Testis (tissue), 3 donors: ENCODE results near the gene C2CD4C. TPM values are rescaled to one million over a fixed set of nuclear protein-coding genes. Genes with fewer than 3 reads are reported as not detected.
"Not testable (repeated sequence)": the region's sequence is repeated elsewhere in the genome, so short reads cannot be mapped to it uniquely, and the experiment has no call there.

Source experiments
- DNase-seq: peaks from one replicate; pipeline ENCODE4 v3.0.0-alpha.2; 2019
- H3K27ac ChIP-seq, 2 donors: fragments of 200-600 bp; sonication (generic); one replicate each; pipeline ENCODE4 v1.5.1; 2019
- H3K27me3 ChIP-seq: fragments of 200-600 bp; sonication (generic); one replicate; pipeline ENCODE4 v1.5.1; 2019
- H3K36me3 ChIP-seq: fragments of 200-600 bp; sonication (generic); one replicate; pipeline ENCODE4 v1.5.1; 2017; ENCODE audit warnings: low read depth; ENCODE audit errors: missing control alignments
- H3K4me1 ChIP-seq: fragments of 200-600 bp; sonication (generic); one replicate; pipeline ENCODE4 v1.5.1; 2019
- H3K4me3 ChIP-seq, 2 donors: fragments of 200-600 bp; sonication (generic); one replicate each; pipeline ENCODE4 v1.5.1; 2017 to 2019
- H3K9me3 ChIP-seq: fragments of 200-600 bp; sonication (generic); one replicate; pipeline ENCODE4 v1.5.1; 2017
- CTCF ChIP-seq, 3 experiments: fragments of 450-650 bp in 2 of 3; fragments of 200-600 bp in 1 of 3; sonication (generic) in 1 of 3; IDR thresholded peaks; one replicate each; pipeline ENCODE4 v1.5.1; 2016 to 2019; ENCODE audit warnings: antibody characterized with exemption in 3 of 3, mild to moderate bottlenecking in 2 of 3, moderate library complexity in 1 of 3
- POLR2A ChIP-seq: fragments of 450-650 bp; IDR thresholded peaks from one replicate; pipeline ENCODE4 v1.6.1; 2017; ENCODE audit warnings: antibody characterized with exemption, mild to moderate bottlenecking, moderate library complexity
- WGBS, 2 donors: methylation state at CpG; one replicate each; pipeline ENCODE4 v1.1.5; 2018; 5-methylcytosine and 5-hydroxymethylcytosine counted together
- intact Hi-C: fragments of 100-400 bp; cut with DNase I; formaldehyde crosslinking; loops from one replicate; pipeline ENCODE4 v1.15.1; 2023; ENCODE audit warnings: low total_unique reads
- polyA plus RNA-seq: library from polyadenylated mRNA; stranded (reverse); fragments of 350-450 nt; fragmentation: Illumina TruSeq; extraction: RNeasy Lipid Tissue Mini Kit (QIAGEN cat#74804); gene quantifications from one replicate; pipeline ENCODE4 v1.2.3, GENCODE V29; 2014; ENCODE audit warnings: low read depth, low replicate concordance; ENCODE audit not compliant: insufficient read depth
- total RNA-seq, 2 donors: library from RNA; depleted of rRNA; stranded (reverse); fragments of >200 nt; gene quantifications; one replicate each; pipeline ENCODE4 v1.2.3, GENCODE V29; 2016

The C2CD4C gene
- total and polyA plus RNA-seq, 3 donors from 2014 or later = 0.88 to 5.4 (median 5.3) TPM

- H3K27me3 ChIP-seq = no peaks in the 10 kb centered on the region
- intact Hi-C loops = no loop called here
- no peak for DNase-seq
- no peaks in the 10 kb centered on the region for H3K9me3 ChIP-seq
- TF ChIP-seq POLR2A (no peak), CTCF (IDR thresholded peaks at IDR 0.05) (no peak)
- no peaks in the 10 kb centered on the region for H3K36me3 ChIP-seq
- no peak overlapping the region for H3K27ac ChIP-seq
- WGBS, 2 donors = 75% methylated on average over 20 to 21 of the region's 21 CpGs
- H3K4me1 ChIP-seq = no peaks in the 10 kb centered on the region
- no peak overlapping the region for H3K4me3 ChIP-seq
Measured at GRCh38 chr19:389255-389934, 19.6 kb downstream of the C2CD4C start.

GRCh38 chr19:388691-389090 is 20.3 kb downstream of the C2CD4C start:
- no peak overlapping the region for H3K27ac ChIP-seq
- TF ChIP-seq POLR2A (no peak), CTCF (IDR thresholded peaks at IDR 0.05) (no peak)
- H3K27me3 ChIP-seq = no peaks in the 10 kb centered on the region
- no peak overlapping the region for H3K4me3 ChIP-seq
- intact Hi-C loops = no loop called here
- no peaks in the 10 kb centered on the region for H3K9me3 ChIP-seq
- no peaks in the 10 kb centered on the region for H3K36me3 ChIP-seq
- no peaks in the 10 kb centered on the region for H3K4me1 ChIP-seq
- WGBS, 2 donors = 78 to 85% methylated on average over 17 of the region's 17 CpGs
- no peak for DNase-seq

GRCh38 chr19:387777-388176 is 21.2 kb downstream of the C2CD4C start:
- Histone ChIP-seq H3K9me3 (no peaks in the 10 kb centered on the region), H3K4me3 (no peak overlapping the region), H3K36me3 (no peaks in the 10 kb centered on the region), H3K4me1 (no peaks in the 10 kb centered on the region), H3K27me3 (no peaks in the 10 kb centered on the region), H3K27ac (no peak overlapping the region)
- no peak for DNase-seq
- 84 to 94% methylated on average over 11 of the region's 21 CpGs for WGBS, 2 donors
- TF ChIP-seq POLR2A (no peak), CTCF (IDR thresholded peaks at IDR 0.05) (no peak)
- intact Hi-C loops = no loop called here

GRCh38 chr19:386632-387301 is 22.2 kb downstream of the C2CD4C start:
- H3K27ac ChIP-seq, H3K36me3 ChIP-seq, H3K27me3 ChIP-seq, intact Hi-C loops, DNase-seq, H3K4me1 ChIP-seq, H3K9me3 ChIP-seq, H3K4me3 ChIP-seq: not testable (repeated sequence)
- WGBS, 2 donors = 45 to 53% methylated on average over 11 to 13 of the region's 22 CpGs

- H3K36me3 ChIP-seq, DNase-seq, H3K4me3 ChIP-seq, H3K27ac ChIP-seq, H3K4me1 ChIP-seq, H3K9me3 ChIP-seq, H3K27me3 ChIP-seq, intact Hi-C loops: not testable (repeated sequence)
- WGBS, 2 donors = 57 to 58% methylated on average over 8 of the region's 8 CpGs
Measured at GRCh38 chr19:386189-386588, 22.8 kb downstream of the C2CD4C start.

- TF ChIP-seq POLR2A (no peak), CTCF (IDR thresholded peaks at IDR 0.05) (no peak)
- intact Hi-C loops = no loop called here
- no peaks in the 10 kb centered on the region for H3K36me3 ChIP-seq
- no peak overlapping the region for H3K4me3 ChIP-seq
- H3K27me3 ChIP-seq = no peaks in the 10 kb centered on the region
- H3K27ac ChIP-seq = no peak overlapping the region
- no peaks in the 10 kb centered on the region for H3K4me1 ChIP-seq
- 75 to 76% methylated on average over 9 of the region's 9 CpGs for WGBS, 2 donors
- no peaks in the 10 kb centered on the region for H3K9me3 ChIP-seq
- no peak for DNase-seq
Measured at GRCh38 chr19:384799-385169, 24.2 kb downstream of the C2CD4C start.
